ENCODE data around the gene C2CD2. TPM values are rescaled to one million over a fixed set of nuclear protein-coding genes. Genes with fewer than 3 reads are reported as not detected.

The C2CD2 gene
- total RNA-seq, 1 donor from 2014 or later: 7.0 TPM

DNA sequence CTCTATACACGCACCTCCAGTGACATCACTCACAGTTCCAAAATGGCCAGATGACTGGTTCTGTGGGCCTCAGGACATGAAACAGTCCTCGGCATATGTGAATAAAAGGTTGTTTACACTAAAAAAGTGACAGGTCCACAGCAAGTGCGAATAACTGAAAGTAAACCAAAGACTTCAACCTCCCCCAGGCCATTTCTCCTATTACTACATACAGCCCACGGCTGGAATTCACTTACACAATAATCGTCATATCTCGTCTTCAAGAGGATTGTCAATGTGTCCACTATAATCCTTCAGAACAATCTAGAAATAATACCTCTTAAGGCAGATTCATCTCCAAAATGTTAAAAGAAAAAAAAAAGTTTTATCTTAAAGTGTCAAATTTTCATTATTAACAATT is 72.8 kb downstream of the C2CD2 start:
- no peak for ATAC-seq

DNA sequence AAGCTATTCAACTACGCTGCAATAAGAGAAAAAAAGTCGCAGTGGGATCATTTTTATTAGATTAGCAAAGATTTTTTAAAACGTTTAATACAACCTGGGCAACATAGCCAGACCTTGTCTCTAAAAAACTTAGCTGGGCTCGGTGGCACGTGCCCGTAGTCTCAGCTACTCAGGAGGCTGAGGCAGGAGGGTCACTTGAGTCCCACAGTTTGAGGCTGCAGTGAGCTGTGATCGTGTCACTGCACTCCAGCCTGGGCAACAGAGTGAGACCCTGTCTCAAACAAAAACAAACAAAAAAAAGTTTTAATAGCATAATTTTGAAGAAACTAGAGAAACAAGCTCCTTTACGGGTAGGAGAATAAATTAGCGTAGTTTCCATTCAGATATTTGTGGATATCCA is 73.7 kb downstream of the C2CD2 start:
- ATAC-seq: no peak
- no peak for DNase-seq (ENCODE audit: missing footprints)
- intact Hi-C loops (cut with DNase I): no loop called here

More for the DNA sequence above, 72.8 kb downstream of the C2CD2 start:
- intact Hi-C loops (cut with DNase I): no loop called here
- no peak for DNase-seq (ENCODE audit: missing footprints)

DNA sequence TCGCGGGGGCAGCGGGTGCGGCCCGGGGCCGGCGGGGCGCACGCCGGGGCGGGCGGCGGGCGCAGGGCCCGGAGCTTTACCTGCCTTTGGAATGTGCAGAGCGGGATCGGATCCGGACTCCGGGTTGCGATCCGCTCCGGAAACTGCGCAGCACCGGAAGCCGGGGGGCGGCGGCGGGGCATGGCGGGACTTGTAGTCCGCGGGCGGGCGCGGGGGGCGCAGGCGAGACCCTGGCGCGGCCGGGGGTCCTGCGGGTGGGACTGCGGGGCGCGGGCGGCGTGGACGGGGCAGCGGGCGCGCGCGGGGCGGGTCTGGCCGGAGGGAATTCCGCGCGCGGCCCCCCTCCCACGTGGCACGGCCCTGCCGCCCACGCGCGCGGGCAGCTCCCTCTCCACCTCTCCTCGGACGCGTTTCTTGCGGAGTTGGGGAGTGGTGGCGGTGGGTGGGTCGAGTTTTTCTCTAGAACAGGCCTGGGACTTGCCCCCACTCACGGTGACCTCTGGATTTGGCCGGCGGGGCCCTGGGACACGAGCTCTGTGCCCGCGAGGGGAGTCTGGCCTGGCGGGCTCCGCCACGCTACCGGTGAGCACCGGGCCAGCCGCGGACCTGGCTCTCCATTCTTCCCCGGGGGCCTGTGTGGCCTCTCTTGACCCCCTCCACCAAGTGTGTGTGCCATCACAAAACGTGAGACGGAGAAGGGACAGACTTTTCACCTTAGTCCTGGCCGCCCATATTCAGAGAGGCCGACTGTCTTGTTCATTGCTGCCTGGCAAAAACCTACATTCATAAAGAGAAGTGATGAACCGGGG is 74.4 kb downstream of the C2CD2 start, which contains the start of gene PRDM15:
Gene PRDM15, minus strand, starts transcription at position 155 of the 809 bp plus-strand sequence. CDS start 18,981 bp downstream, outside the sequence.
- DNase-seq (ENCODE audit: missing footprints): peak; percentile 79
- ATAC-seq: peak; percentile 57
- intact Hi-C loops (cut with DNase I): loop anchor here (2.0 to 10.0 kb wide), 3 partner anchors 129 to 265 kb away; no protein-coding TSS in a partner anchor

DNA sequence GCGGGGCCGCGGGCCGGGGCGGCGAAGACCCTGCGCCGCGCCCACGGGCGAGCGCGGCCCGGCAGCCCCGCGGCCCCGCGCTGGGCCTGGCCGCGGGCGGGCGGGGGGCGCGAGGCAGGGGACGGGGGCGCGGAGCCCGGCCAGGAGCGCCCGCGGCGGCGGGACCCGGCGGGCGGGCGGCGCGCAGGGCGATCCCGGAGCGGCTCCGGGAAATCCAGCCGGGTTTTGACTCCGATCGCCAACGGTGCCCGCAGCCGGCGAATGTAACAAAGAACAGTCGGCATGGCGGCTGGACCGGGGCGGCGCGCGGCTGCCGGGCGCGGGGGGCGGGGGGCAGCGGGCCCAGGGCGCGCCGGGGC is 75.0 kb downstream of the C2CD2 start:
- ATAC-seq (peak; percentile 49), DNase-seq (ENCODE audit: missing footprints) (peak; percentile 92)
- intact Hi-C loops (cut with DNase I): loop anchor here (2.0 to 10.0 kb wide), 3 partner anchors 130 to 264 kb away; no protein-coding TSS in a partner anchor

DNA sequence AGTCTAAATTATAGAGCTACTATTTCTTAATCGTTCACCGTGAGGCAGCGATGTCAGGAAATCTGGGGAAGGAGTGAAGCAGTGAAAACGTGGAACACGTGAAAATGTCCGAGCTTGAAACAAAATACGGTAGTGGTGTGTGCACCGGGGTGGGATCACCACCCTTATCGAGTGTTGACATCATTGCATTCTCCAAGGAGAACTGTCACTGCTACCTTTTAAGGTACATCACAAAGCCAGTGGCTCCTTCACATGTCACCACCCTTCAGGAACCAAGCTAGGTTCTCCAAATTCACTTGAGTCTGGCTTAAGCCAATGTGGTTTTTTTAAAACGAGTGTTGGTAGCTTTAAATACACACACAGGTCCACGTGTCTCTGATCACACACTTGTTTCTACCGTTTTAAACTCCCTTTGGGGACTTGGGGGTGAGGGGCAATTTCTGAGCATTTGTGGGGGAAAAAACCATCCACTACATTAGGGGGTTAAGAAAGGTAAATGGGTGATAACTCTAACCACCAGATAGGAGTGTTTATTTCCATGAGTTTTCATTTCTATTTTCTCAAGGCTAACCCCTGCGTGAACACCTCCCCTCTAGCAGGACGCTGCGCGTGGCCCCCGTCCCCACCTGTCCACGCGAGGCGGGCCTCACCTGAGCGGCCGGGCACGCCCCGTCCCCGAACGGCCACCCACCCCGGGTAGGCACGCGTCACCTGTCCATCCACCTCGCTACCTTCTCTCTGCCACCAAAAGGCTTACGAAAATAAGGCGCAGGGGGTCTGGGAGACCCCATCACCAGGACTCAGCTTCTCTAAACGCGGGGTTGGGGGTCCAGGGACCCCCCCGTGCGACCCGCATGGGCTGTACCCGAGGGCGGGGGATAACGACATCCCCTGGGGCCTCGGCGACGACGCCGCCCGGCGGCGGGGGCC is 75.7 kb downstream of the C2CD2 start:
- no peak for ATAC-seq
- DNase-seq (ENCODE audit: missing footprints): no peak
- intact Hi-C loops (cut with DNase I): loop anchor here (2.0 to 10.0 kb wide), 3 partner anchors 131 to 263 kb away; no protein-coding TSS in a partner anchor

DNA sequence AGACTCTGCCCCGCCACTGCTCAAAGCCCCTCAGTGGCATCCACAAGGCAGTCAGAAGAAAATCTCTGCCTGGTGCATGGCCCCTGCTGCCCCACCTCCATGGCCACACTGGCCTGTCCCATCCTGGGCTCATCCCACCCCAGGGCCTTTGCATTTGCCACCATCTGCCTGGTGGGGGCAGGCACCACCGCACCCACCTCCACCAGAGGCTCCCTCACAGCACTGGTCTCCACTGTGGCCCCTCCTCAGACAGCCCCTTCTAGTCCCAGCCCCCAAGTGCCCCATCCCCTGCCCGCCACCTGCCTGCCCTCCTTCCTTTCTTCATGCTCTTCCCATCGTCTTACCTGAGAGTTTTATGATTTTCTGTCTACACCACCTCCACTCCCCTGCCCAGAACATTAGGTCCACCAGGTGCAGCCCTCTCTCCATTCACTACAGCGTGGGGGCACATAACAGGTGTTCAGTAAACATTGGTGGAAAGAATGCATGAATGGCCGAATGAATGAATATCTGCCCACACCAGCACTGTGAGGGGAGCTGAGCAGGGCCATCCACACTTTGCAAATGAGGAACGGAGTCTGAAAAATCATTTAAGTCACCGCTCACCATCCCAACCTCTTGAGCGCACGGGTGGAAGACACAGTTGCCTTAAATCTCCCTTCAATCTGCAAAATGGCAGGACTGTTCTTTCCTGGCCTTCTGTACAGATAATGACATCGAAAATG is 76.7 kb downstream of the C2CD2 start:
- DNase-seq (ENCODE audit: missing footprints) (no peak), ATAC-seq (no peak)
- intact Hi-C loops (cut with DNase I): loop anchor here (5.0 to 10.0 kb wide), 2 partner anchors 230 to 262 kb away; no protein-coding TSS in a partner anchor

DNA sequence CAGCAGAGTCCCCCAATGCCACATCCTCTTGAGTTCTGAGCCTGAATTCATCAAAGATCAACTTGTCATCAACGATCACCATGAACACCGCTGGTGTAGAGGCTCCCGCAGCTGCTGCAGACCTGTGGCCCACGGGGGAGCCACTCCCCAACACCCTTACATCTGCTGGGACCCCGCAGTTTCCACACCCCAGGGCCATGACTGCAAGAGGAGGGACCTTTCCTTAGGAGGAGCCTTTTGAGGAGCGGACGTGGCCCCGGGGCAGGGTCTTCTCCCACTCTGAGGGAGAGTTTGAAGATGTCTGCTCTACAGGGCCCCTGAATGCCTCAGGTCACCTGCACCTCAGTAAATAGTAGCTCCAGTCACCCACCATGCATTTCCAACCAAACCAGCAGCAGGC is 77.4 kb downstream of the C2CD2 start:
- ATAC-seq (no peak), DNase-seq (ENCODE audit: missing footprints) (no peak)
- intact Hi-C loops (cut with DNase I): loop anchor here (5.0 to 10.0 kb wide), 2 partner anchors 231 to 262 kb away; no protein-coding TSS in a partner anchor

DNA sequence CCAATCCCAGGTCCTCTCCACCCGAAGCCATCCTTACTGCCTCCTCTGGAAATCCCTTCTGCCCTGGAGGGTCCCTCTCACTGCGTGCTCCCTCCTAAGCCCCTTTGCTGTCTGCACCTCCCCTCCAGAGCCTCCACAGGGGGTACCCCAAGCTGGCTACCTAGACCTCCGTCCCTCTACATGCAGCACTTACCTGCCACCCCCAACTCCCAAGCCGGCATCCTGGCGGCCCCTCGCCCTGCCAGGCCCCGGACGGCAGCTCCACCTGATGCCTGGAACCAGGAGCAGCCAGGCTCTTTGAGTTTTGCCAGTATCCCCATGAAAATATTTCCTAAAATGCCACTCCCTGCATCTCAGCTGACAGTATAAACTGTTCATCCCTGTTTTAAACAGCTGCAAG is 78.7 kb downstream of the C2CD2 start:
- DNase-seq (ENCODE audit: missing footprints) (no peak), ATAC-seq (no peak)
- intact Hi-C loops (cut with DNase I): loop anchor here (5.0 to 10.0 kb wide), 2 partner anchors 232 to 260 kb away; no protein-coding TSS in a partner anchor

DNA sequence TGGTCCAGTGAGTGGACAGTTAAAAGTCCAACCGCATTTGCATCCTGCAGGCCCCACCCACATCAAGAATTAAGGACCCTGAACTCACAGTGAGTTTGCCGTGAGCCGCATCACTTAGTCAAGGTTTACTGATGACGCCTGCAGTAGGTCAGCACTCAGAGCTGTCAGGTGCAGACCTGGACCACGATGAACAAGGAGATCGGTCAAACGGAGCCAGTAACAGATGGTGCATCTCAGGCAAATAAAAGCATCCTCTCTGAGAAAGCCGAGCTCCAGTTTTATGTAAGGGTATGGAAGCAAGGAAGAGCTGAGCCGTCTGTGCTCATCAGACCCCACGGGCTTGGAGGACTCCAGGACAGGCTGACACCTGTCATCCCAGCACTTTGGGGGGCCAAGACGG is 79.2 kb downstream of the C2CD2 start:
- ATAC-seq (no peak), DNase-seq (ENCODE audit: missing footprints) (no peak)
- intact Hi-C loops (cut with DNase I): loop anchor here (5.0 to 10.0 kb wide), 2 partner anchors 233 to 260 kb away; no protein-coding TSS in a partner anchor

DNA sequence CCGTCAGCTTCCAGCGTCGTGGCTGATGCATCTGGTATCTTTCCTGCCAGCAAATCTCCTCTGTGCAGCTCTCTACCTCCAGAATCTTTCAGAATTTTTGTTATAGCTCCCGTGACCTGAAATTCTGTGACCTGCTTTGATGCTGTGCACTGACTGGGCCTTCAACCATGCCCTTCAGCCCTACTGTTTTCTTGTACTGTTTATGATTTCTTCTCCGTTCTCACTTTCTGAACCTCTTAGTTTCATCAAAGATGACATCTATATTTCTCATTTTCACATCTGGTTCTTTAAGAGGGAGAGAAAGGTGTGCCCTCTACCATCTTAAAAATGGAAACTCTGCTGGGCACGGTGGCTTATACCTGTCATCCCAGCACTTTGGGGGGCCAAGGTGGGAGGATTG is 80.4 kb downstream of the C2CD2 start:
- DNase-seq (ENCODE audit: missing footprints) (no peak), ATAC-seq (no peak)
- intact Hi-C loops (cut with DNase I): loop anchor here (10.0 kb wide), 1 partner anchor 259 kb away; no protein-coding TSS in a partner anchor

DNA sequence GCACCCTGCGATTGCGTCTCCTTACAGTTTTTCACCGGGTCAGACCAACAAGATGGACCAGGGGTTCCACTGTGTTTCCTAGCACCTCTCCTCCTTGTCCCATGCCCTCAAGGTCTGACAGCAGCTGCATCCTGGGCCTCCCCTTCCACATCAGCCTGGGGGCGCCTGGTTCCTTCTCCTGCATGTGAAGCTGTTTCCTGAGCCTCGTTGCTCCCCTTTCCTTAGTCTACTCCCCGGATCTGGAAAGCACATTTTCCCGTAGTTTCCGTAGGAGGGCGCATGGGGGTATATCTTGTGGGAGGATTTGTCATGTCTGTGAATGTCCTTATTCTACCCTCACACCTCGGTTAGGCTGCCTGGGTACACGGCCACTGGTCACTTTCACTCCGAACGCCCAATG is 80.8 kb downstream of the C2CD2 start:
- no peak for ATAC-seq
- no peak for DNase-seq (ENCODE audit: missing footprints)
- intact Hi-C loops (cut with DNase I): loop anchor here (10.0 kb wide), 1 partner anchor 258 kb away; no protein-coding TSS in a partner anchor

DNA sequence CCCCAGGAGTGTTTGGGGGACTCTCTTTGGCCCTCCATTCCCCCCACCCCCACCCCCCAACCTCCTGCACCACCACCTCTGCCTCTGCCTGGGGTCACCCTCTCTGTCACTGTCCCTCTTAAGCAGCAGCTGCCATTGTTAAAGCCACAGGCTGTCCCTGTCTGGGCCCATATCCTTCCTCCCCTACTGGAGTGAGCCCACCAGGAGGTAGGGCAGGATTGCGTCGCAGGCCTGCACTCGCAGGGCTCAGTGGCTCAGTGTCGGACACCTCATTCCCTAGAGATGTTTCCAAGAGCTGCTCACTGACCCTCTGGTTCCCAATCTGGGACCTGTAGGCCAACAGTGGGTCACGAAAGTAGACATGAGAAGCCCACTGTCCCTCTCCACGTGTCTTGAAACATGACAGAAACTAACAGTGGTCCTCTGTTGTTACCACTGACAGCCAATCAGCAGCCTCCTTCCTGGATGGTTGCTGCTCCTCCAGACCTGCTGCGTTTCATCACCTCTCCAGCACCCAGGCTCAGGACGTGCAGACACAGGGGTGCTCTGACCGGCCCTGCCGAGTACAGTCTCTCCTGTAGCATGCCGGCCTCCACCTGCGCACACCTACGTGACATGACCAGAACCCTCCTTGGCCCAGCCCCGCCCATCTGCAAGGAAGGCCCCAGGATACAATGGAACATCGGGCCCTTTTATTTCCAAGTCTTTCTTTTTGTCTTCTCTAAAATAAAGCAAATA is 82.4 kb downstream of the C2CD2 start:
- DNase-seq (ENCODE audit: missing footprints): no peak
- intact Hi-C loops (cut with DNase I): loop anchor here (10.0 kb wide), 1 partner anchor 257 kb away; no protein-coding TSS in a partner anchor
- ATAC-seq: no peak

DNA sequence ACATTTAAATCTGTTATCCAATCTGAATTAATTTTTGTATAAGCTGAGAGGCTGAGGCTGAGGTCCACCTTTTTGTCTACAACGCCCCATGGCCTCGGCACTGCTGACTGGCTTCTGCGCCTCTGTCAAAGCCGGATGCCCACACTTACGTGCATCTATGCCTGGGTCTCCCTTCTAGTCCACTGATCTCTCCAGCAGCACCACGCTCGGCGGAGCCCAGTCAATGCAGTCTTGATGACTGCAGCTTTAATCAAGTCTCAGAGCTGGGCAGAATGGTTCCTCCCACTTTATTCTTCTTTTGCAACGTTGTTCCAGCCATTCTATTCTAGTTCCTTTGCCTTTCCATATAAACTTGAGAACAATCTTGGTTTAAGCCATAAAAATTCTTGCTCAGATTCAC is 84.0 kb downstream of the C2CD2 start:
- DNase-seq (ENCODE audit: missing footprints) (no peak), ATAC-seq (no peak)
- intact Hi-C loops (cut with DNase I): loop anchor here (10.0 kb wide), 1 partner anchor 255 kb away; no protein-coding TSS in a partner anchor

DNA sequence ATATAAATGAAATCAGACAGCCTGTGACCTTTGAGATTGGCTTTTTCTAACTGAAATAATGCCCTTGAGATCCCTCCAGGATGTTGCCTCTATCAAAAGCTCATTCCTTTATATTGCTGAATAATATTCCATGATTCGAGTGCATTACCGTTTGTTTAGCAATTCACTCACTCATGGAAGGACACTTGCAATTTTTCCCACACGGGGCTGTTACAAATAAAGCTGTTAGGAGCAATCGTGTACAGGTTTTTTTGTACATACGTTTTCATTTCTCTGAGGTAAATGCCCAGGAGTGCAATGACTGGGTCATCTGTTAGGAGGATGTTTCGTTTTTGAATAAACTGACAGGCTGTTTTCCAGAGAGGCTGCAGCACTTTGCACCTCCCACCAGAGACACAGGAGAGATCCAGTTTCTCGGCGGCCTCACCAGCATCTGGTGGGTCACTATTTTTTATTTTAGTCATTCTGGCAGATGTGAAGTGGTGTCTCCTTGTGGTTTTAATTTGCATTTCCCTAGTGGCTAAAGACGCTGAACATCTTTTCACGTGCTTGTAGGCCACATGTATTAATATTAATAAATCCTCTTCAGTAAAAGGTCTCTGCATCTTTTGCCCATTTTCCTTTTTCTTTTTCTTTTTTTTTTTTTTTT is 85.6 kb downstream of the C2CD2 start:
- intact Hi-C loops (cut with DNase I): no loop called here
- no peak for DNase-seq (ENCODE audit: missing footprints)
- no peak for ATAC-seq

DNA sequence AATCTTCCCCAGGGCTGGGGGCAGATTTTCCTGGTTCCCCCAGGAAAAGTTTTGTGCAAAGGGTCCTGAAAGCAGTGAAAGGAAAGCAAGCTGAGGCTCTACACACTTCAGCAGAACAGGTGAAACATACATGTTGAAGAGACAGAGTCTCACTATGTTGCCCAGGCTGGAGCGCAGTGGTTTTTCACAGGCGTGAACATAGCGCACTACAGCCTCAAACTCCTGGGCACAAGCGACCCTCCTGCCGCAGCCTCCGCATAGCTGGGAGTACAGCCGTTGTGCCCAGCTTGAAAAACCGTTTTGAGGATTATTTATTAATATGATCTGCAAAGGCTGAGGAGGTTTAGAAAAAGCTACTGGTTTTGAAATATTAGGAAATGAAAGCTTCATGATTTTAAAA is 86.5 kb downstream of the C2CD2 start:
- ATAC-seq (no peak), DNase-seq (ENCODE audit: missing footprints) (no peak)
- intact Hi-C loops (cut with DNase I): no loop called here

DNA sequence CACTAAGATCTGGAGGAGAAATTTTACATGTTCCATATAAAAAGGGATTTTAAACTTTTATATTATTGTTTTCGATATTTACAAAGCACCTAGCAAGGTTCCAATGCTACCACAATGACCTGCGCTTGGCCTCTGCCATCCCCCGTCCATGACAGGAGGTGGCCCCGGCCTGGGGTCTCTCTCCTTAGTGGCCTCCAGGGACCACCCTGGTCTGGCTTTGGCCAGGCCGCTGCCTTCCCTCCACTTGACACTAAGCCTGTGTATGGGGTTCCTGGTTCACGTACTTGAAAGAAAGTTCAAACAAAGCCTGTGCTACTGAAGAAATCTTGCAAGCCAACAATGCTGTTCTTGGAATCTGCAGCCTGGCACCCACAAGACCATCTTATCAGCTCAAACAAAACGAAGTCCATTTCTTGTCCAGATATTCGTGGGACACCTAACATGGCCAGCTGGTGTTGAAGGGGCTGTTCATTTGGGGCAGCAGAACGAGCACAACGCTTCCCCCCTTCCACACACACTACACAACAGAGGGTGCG is 87.5 kb downstream of the C2CD2 start:
- intact Hi-C loops (cut with DNase I): no loop called here
- no peak for ATAC-seq
- DNase-seq (ENCODE audit: missing footprints): no peak

Data from Right ventricle myocardium inferior (tissue), 1 donor.